Activated CD8-positive, alpha-beta T cell treated with anti-CD3 and anti-CD28 coated beads for 36 hours (primary cell): ENCODE results near the gene SLC35D2. TPM values are rescaled to one million over a fixed set of nuclear protein-coding genes. Genes with fewer than 3 reads are reported as not detected.

Experiments used
- ATAC-seq: fragments of 200-7000 bp; cut with Tn5 transposase; one replicate; pipeline ENCODE4 v1.10.0; 2021; ENCODE audit warnings: mild to moderate bottlenecking, moderate library complexity
- CTCF ChIA-PET: fragments of 350-600 bp; sonication (Branson Sonifier 250); formaldehyde crosslinking; loops from one replicate; lab custom pipeline; 2021; ENCODE audit warnings: antibody characterized with exemption; lab: Charles Lee
- POLR2A ChIA-PET: fragments of 350-600 bp; sonication (Branson Sonifier 250); formaldehyde crosslinking; loops from one replicate; lab custom pipeline; 2021; ENCODE audit warnings: antibody characterized with exemption; lab: Charles Lee
- DNase-seq: peaks from one replicate; pipeline ENCODE4 v3.0.0-alpha.2; 2020
- H3K27ac Mint-ChIP-seq: one replicate; pipeline ENCODE4 v1.8.0; 2021; ENCODE audit warnings: mild to moderate bottlenecking, mixed read lengths
- H3K27me3 Mint-ChIP-seq: one replicate; pipeline ENCODE4 v1.8.0; 2021; ENCODE audit warnings: mixed read lengths
- H3K36me3 Mint-ChIP-seq: one replicate; pipeline ENCODE4 v1.8.0; 2021; ENCODE audit warnings: low read depth, mixed read lengths
- H3K4me1 Mint-ChIP-seq: one replicate; pipeline ENCODE4 v1.8.0; 2021; ENCODE audit warnings: low read depth, mixed read lengths
- H3K4me3 Mint-ChIP-seq: one replicate; pipeline ENCODE4 v1.8.0; 2021; ENCODE audit warnings: mild to moderate bottlenecking, moderate library complexity, mixed read lengths
- H3K9me3 Mint-ChIP-seq: one replicate; pipeline ENCODE4 v1.8.0; 2021; ENCODE audit warnings: mixed read lengths
- intact Hi-C: fragments of 100-400 bp; cut with micrococcal nuclease; formaldehyde crosslinking; loops from one replicate; pipeline ENCODE4 v1.10.0; 2022
- total RNA-seq, 2 experiments: library from RNA; stranded (reverse); gene quantifications; one replicate each; pipeline ENCODE4 v1.2.3, GENCODE V29; 2021
- TF ChIP-seq, protein P1 (sequence below): fragments of 200-600 bp; IDR thresholded peaks from one replicate; pipeline ENCODE4 v1.8.0; 2022; ENCODE audit warnings: antibody characterized with exemption, mild to moderate bottlenecking

The SLC35D2 gene
- total RNA-seq, 2 experiments from 2014 or later: 2.2 to 2.6 TPM

DNA sequence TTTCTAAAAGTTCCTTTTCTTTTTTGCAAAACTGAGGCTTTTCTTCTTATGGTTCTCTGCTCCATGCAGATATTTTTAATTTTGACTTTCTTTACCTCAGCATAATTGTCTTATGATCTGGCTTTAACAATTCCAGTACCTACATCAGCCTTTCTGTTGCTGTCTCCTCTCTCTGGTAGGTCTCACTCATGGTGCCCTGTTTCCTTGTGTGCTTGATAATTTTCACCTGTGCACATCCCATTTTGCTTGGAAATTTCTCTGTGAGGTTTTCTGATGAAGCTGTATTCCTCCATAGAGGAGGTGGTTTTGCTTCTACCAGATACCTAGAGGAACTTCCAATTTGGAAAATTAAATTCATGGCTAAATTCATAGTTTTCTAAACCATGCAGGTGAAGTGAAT, 79.3 kb downstream of the SLC35D2 start:
- DNase-seq (no peak), ATAC-seq (no peak)
- H3K27ac Mint-ChIP-seq: no peak overlapping the region
- H3K4me1 Mint-ChIP-seq: no peaks in the 10 kb centered on the region
- no peaks in the 10 kb centered on the region for H3K36me3 Mint-ChIP-seq
- intact Hi-C loops: no loop called here
- H3K9me3 Mint-ChIP-seq: peaks cover 5% of the 10 kb centered on the region
- POLR2A ChIA-PET: no interaction called here
- H3K27me3 Mint-ChIP-seq: peaks cover 5% of the 10 kb centered on the region
- H3K4me3 Mint-ChIP-seq: no peak overlapping the region
- TF ChIP-seq, protein P1, sequence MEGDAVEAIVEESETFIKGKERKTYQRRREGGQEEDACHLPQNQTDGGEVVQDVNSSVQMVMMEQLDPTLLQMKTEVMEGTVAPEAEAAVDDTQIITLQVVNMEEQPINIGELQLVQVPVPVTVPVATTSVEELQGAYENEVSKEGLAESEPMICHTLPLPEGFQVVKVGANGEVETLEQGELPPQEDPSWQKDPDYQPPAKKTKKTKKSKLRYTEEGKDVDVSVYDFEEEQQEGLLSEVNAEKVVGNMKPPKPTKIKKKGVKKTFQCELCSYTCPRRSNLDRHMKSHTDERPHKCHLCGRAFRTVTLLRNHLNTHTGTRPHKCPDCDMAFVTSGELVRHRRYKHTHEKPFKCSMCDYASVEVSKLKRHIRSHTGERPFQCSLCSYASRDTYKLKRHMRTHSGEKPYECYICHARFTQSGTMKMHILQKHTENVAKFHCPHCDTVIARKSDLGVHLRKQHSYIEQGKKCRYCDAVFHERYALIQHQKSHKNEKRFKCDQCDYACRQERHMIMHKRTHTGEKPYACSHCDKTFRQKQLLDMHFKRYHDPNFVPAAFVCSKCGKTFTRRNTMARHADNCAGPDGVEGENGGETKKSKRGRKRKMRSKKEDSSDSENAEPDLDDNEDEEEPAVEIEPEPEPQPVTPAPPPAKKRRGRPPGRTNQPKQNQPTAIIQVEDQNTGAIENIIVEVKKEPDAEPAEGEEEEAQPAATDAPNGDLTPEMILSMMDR: no peak
- CTCF ChIA-PET: interaction anchor here (1.1 to 1.2 kb wide), 2 partner anchors 15 to 72 kb away, joined by 3 to 5 read pairs; no protein-coding TSS in a partner anchor

DNA sequence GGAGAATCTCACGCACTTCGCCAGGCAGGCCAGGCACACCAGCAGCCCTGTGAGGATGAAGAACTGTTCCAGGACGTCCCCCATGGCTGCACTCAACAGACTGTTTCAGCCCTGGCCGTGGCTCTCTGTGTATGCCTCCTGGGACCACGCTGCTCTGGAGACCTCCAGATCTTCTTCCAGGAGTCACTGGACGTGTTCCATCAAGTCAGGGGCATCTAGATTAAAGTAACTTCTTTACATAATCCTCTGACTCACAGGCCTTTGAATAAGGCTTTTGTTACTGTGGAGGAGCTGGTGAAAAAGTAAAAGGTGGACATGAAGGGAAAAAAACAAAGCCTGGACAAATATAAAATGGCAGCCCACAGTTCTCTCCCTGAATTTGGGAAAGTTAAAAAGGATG, 81.5 kb downstream of the SLC35D2 start, which contains the start of gene HSD17B3:
Gene HSD17B3, minus strand, starts transcription at position 156 of the 400 bp plus-strand sequence. Its CDS starts 72 bp downstream, at position 84.
- peaks cover 5% of the 10 kb centered on the region for H3K9me3 Mint-ChIP-seq
- intact Hi-C loops: no loop called here
- H3K36me3 Mint-ChIP-seq: no peaks in the 10 kb centered on the region
- H3K27me3 Mint-ChIP-seq: peaks cover 3% of the 10 kb centered on the region
- H3K4me1 Mint-ChIP-seq: no peaks in the 10 kb centered on the region
- ChIA-PET POLR2A (no interaction called here), CTCF (no interaction called here)
- no peak for DNase-seq
- H3K4me3 Mint-ChIP-seq: no peak within 1 kb of the TSS
- no peak within 1 kb of the TSS for H3K27ac Mint-ChIP-seq
- ATAC-seq: no peak
- TF ChIP-seq, protein P1: no peak

GRCh38 chr9:96299823-96300222, 83.7 kb downstream of the SLC35D2 start:
- POLR2A ChIA-PET: interaction anchor here (0.9 kb wide), 1 partner anchor 89 kb away, joined by 3 read pairs; no protein-coding TSS in a partner anchor
- TF ChIP-seq, protein P1: no peak
- H3K27me3 Mint-ChIP-seq: peaks cover 3% of the 10 kb centered on the region

GRCh38 chr9:96294159-96294545, 89.4 kb downstream of the SLC35D2 start:
- TF ChIP-seq, protein P1: no peak
- H3K36me3 Mint-ChIP-seq: peaks cover 4% of the 10 kb centered on the region
- DNase-seq (no peak), ATAC-seq (no peak)
- no peaks in the 10 kb centered on the region for H3K27me3 Mint-ChIP-seq
- H3K4me3 Mint-ChIP-seq: no peak overlapping the region
- intact Hi-C loops: no loop called here
- ChIA-PET CTCF (interaction anchor here (1.8 kb wide), 1 partner anchor 10 kb away, joined by 4 read pairs; no protein-coding TSS in a partner anchor), POLR2A (no interaction called here)
- H3K9me3 Mint-ChIP-seq: no peaks in the 10 kb centered on the region
- no peak overlapping the region for H3K27ac Mint-ChIP-seq
- no peaks in the 10 kb centered on the region for H3K4me1 Mint-ChIP-seq

More at GRCh38 chr9:96299823-96300222, 83.7 kb downstream of the SLC35D2 start:
- DNase-seq (no peak), ATAC-seq (no peak)
- Mint-ChIP-seq H3K4me1 (no peaks in the 10 kb centered on the region), H3K4me3 (no peak overlapping the region), H3K27ac (no peak overlapping the region), H3K36me3 (peaks cover 4% of the 10 kb centered on the region), H3K9me3 (peaks cover 5% of the 10 kb centered on the region)
- CTCF ChIA-PET: interaction anchor here (1.0 to 1.7 kb wide), 2 partner anchors 27 to 68 kb away, joined by 4 read pairs; no protein-coding TSS in a partner anchor
- intact Hi-C loops: no loop called here

- ChIA-PET CTCF (interaction anchor here (0.8 to 1.8 kb wide), 2 partner anchors 9 to 23 kb away, joined by 3 to 4 read pairs; no protein-coding TSS in a partner anchor), POLR2A (no interaction called here)
- ATAC-seq: no peak
- Mint-ChIP-seq H3K36me3 (peaks cover 4% of the 10 kb centered on the region), H3K4me1 (no peaks in the 10 kb centered on the region), H3K4me3 (no peak overlapping the region), H3K9me3 (no peaks in the 10 kb centered on the region), H3K27ac (no peak overlapping the region), H3K27me3 (no peaks in the 10 kb centered on the region)
- no peak for DNase-seq
- intact Hi-C loops: no loop called here
- TF ChIP-seq, protein P1: no peak
Observed at GRCh38 chr9:96293498-96294158, 89.9 kb downstream of the SLC35D2 start.
